HEK293 (cell line): Measurements from ENCODE around the gene PFDN5.

Experiments used
- CTCF ChIA-PET: fragments of 350-600 bp; formaldehyde crosslinking; extraction: SDS; loops from one replicate; lab custom pipeline; 2021; ENCODE audit warnings: antibody characterized with exemption; lab: Yijun Ruan, JAX
- POLR2A ChIA-PET: fragments of 300-600 bp; formaldehyde crosslinking; extraction: SDS; loops from one replicate; lab custom pipeline; 2020; ENCODE audit warnings: antibody characterized with exemption, inconsistent platforms; lab: Yijun Ruan, JAX
- H3K27ac ChIP-seq: fragments of 200-500 bp; sonication (Bioruptor generic); 2 replicates; pipeline ENCODE4 v1.5.1; 2014; ENCODE audit warnings: low read depth, low read length, control low read depth, inconsistent platforms; ENCODE audit errors: extremely low read depth
- H3K36me3 ChIP-seq, 2 experiments: fragments of 200-500 bp in 1 of 2; sonication (Bioruptor generic) in 1 of 2; 1 replicate in 1 of 2; 2 replicates in 1 of 2; pipeline ENCODE4 v1.5.1; 2014 to 2017; ENCODE audit warnings: inconsistent platforms in 2 of 2, low read length in 2 of 2; ENCODE audit not compliant: control insufficient read depth in 2 of 2, insufficient read depth in 1 of 2
- H3K4me1 ChIP-seq: fragments of 200-500 bp; sonication (Bioruptor generic); 2 replicates; pipeline ENCODE4 v1.5.1; 2014; ENCODE audit warnings: mild to moderate bottlenecking, low read length, inconsistent platforms; ENCODE audit not compliant: control insufficient read depth, insufficient read depth
- H3K4me3 ChIP-seq: 2 replicates; pipeline ENCODE4 v1.5.1; 2011; ENCODE audit warnings: low read depth, mild to moderate bottlenecking, control low read depth, low read length, moderate library complexity
- H3K9me3 ChIP-seq: fragments of 200-500 bp; sonication (Bioruptor generic); 2 replicates; pipeline ENCODE4 v1.5.1; 2014; ENCODE audit warnings: low read depth, low read length, inconsistent platforms; ENCODE audit not compliant: control insufficient read depth, insufficient read depth
- EGR2 ChIP-seq: fragments of 450-650 bp; formaldehyde crosslinking; IDR thresholded peaks from 2 replicates; pipeline ENCODE4 v1.5.1; 2016; ENCODE audit warnings: low read depth, missing biosample characterization, missing genetic modification characterization
- GLI2 ChIP-seq: fragments of 450-650 bp; formaldehyde crosslinking; IDR thresholded peaks from 2 replicates; pipeline ENCODE4; 2017; ENCODE audit warnings: missing biosample characterization, missing genetic modification characterization, low read depth, borderline replicate concordance
- GLI4 ChIP-seq: fragments of 450-650 bp; formaldehyde crosslinking; IDR thresholded peaks from 2 replicates; pipeline ENCODE4 v1.5.1; 2016; ENCODE audit warnings: missing biosample characterization, missing genetic modification characterization
- KLF1 ChIP-seq: fragments of 450-650 bp; formaldehyde crosslinking; IDR thresholded peaks from 2 replicates; pipeline ENCODE4 v1.5.1; 2016; ENCODE audit warnings: missing biosample characterization, missing genetic modification characterization
- KLF7 ChIP-seq: fragments of 450-650 bp; formaldehyde crosslinking; IDR thresholded peaks from 2 replicates; pipeline ENCODE4 v1.5.1; 2016; ENCODE audit warnings: missing biosample characterization, missing genetic modification characterization, borderline replicate concordance
- MZF1 ChIP-seq: fragments of 450-650 bp; formaldehyde crosslinking; IDR thresholded peaks from 2 replicates; pipeline ENCODE4 v1.5.1; 2017; ENCODE audit warnings: missing biosample characterization, missing genetic modification characterization, borderline replicate concordance
- PRDM1 ChIP-seq: fragments of 450-650 bp; formaldehyde crosslinking; IDR thresholded peaks from 2 replicates; pipeline ENCODE4; 2016; ENCODE audit warnings: missing biosample characterization, missing genetic modification characterization
- ZNF133 ChIP-seq: fragments of 450-650 bp; formaldehyde crosslinking; IDR thresholded peaks from 2 replicates; pipeline ENCODE4 v1.5.1; 2016; ENCODE audit warnings: missing biosample characterization, missing genetic modification characterization
- ZNF146 ChIP-seq: fragments of 450-650 bp; formaldehyde crosslinking; IDR thresholded peaks from 2 replicates; pipeline ENCODE4 v1.5.1; 2016; ENCODE audit warnings: missing biosample characterization, missing genetic modification characterization
- ZNF311 ChIP-seq: fragments of 450-650 bp; formaldehyde crosslinking; IDR thresholded peaks from 2 replicates; pipeline ENCODE4 v1.5.1; 2017; ENCODE audit warnings: missing biosample characterization, missing genetic modification characterization, borderline replicate concordance
- ZNF501 ChIP-seq: fragments of 450-650 bp; formaldehyde crosslinking; IDR thresholded peaks from 2 replicates; pipeline ENCODE4 v1.5.1; 2016; ENCODE audit warnings: missing biosample characterization, missing genetic modification characterization
- ZNF514 ChIP-seq: fragments of 450-650 bp; formaldehyde crosslinking; IDR thresholded peaks from 2 replicates; pipeline ENCODE4 v1.5.1; 2016; ENCODE audit warnings: missing biosample characterization, missing genetic modification characterization
- ZNF549 ChIP-seq: fragments of 450-650 bp; IDR thresholded peaks from 2 replicates; pipeline ENCODE4 v1.5.1; 2018; ENCODE audit warnings: missing biosample characterization, missing genetic modification characterization, mild to moderate bottlenecking, inconsistent platforms, moderate library complexity
- ZNF596 ChIP-seq: fragments of 450-650 bp; IDR thresholded peaks from 2 replicates; pipeline ENCODE4 v1.5.0; 2018; ENCODE audit warnings: missing biosample characterization, mild to moderate bottlenecking, missing genetic modification characterization, moderate library complexity
- ZNF600 ChIP-seq: fragments of 450-650 bp; formaldehyde crosslinking; IDR thresholded peaks from 2 replicates; pipeline ENCODE4 v1.5.1; 2016; ENCODE audit warnings: missing biosample characterization, missing genetic modification characterization
- ZNF626 ChIP-seq: fragments of 450-650 bp; sonication (Bioruptor Pico); formaldehyde crosslinking; IDR thresholded peaks from 2 replicates; pipeline ENCODE4 v1.5.1; 2018; ENCODE audit warnings: missing biosample characterization, missing genetic modification characterization, inconsistent platforms
- ZNF660 ChIP-seq: fragments of 450-650 bp; IDR thresholded peaks from 2 replicates; pipeline ENCODE4 v1.5.1; 2018; ENCODE audit warnings: missing biosample characterization, mild to moderate bottlenecking, missing genetic modification characterization
- ZNF701 ChIP-seq: fragments of 450-650 bp; formaldehyde crosslinking; IDR thresholded peaks from 2 replicates; pipeline ENCODE4 v1.5.1; 2016; ENCODE audit warnings: missing biosample characterization, missing genetic modification characterization
- TF ChIP-seq, protein P1 (sequence below): fragments of 450-650 bp; formaldehyde crosslinking; IDR thresholded peaks from 2 replicates; pipeline ENCODE4 v1.5.1; 2016; ENCODE audit warnings: missing biosample characterization, missing genetic modification characterization
- TF ChIP-seq, protein P2 (sequence below): fragments of 450-650 bp; formaldehyde crosslinking; IDR thresholded peaks from 2 replicates; pipeline ENCODE4 v1.5.1; 2016; ENCODE audit warnings: missing biosample characterization, missing genetic modification characterization
- TF ChIP-seq, protein P3 (sequence below): fragments of 450-650 bp; formaldehyde crosslinking; IDR thresholded peaks from 2 replicates; pipeline ENCODE4 v1.5.1; 2016; ENCODE audit warnings: missing biosample characterization, missing genetic modification characterization

The PFDN5 gene

DNA sequence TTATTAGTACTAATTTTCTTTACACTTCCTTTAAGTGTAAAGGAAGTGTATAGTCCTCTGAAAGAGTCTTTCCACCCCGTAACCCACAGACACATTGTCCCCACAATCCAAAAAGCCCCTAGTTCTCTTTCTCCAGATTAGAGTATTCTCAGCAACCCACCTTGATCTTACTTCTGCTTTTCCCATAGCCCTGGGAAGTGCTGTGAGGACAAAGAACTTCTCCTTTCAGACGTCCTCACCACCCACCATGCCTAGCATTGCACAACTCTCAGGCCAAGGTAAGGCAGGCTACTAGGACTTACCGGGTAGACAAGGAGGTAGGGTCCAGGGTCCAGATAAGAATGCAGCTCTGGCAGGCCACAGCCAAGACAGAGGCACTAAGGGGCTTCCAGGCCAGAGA is 18.7 kb downstream of the PFDN5 start (continued):
- TF ChIP-seq ZNF596 (no peak), ZNF133 (tag by site-specific recombination) (no peak), GLI2 (tag by site-specific recombination) (no peak), KLF1 (tag by site-specific recombination) (no peak), ZNF514 (no peak)

DNA sequence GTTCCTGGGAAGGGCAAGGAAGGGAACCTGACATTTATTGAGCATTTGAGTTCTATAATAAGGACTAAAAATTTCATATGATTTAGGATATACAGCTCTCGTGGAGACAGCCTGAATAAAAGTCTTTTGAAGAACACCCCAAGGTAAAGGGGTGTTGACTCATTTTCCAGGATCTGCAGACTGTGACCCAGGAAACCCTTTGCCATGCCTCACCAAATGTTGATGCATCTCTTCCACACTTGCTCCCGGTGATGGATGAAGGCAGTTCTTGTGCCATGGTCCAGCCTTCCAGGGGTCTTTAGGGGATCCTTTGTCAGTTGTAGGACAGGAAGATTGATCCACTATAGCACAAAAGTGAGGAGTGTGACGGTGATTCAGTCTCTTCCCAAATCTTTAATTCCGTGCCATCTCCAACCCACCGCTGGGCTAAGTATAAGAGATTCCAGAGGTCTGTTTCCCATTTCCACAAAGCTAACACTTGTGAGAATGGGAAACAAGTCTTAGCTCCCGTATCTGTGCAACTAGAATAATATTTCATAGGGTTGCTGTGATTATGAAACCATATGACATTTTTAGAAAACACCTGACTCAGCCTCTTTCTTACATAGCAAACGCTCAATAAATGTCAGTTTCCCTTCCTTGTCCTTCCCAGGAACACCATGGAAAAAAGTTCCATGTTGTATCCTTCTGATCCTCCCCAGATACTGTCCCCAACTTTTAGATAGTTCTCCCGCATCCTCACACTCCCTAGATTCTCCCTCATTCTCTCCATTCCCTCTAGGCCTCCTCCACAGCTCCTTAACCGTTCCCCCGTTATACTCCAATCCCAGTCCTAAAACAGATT is 25.2 kb downstream of the PFDN5 start:
- ChIA-PET CTCF (interaction anchor here (0.5 to 12.7 kb wide), 54 partner anchors 8 to 410 kb away, joined by 3 to 156 read pairs (median 5); partner anchors contain the start of genes CSAD, ESPL1, MYG1 and NPFF), POLR2A (interaction anchor here (0.6 to 2.0 kb wide), 33 partner anchors 7 to 315 kb away, joined by 3 to 30 read pairs (median 5); partner anchors contain the start of genes CSAD, MYG1, PFDN5 and PRR13)
- H3K9me3 ChIP-seq: no peaks in the 10 kb centered on the region
- no peaks in the 10 kb centered on the region for H3K4me1 ChIP-seq
- H3K27ac ChIP-seq: peak overlapping the region; percentile 82; the same call in 1 of the 2 replicates
- peaks cover 16 to 31% of the 10 kb centered on the region in 2 experiments; a peak in 2 of 3 replicates for H3K36me3 ChIP-seq
- H3K4me3 ChIP-seq: peak overlapping the region; percentile 97
- peak; percentile 68; the same call in 1 of the 2 replicates for TF ChIP-seq KLF7 (tag by site-specific recombination)
- TF ChIP-seq PRDM1 (tag by site-specific recombination): peak; percentile 68
- TF ChIP-seq, protein P1, sequence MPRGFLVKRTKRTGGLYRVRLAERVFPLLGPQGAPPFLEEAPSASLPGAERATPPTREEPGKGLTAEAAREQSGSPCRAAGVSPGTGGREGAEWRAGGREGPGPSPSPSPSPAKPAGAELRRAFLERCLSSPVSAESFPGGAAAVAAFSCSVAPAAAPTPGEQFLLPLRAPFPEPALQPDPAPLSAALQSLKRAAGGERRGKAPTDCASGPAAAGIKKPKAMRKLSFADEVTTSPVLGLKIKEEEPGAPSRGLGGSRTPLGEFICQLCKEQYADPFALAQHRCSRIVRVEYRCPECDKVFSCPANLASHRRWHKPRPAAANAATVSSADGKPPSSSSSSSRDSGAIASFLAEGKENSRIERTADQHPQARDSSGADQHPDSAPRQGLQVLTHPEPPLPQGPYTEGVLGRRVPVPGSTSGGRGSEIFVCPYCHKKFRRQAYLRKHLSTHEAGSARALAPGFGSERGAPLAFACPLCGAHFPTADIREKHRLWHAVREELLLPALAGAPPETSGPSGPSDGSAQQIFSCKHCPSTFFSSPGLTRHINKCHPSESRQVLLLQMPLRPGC (tag by site-specific recombination): 0 out of 2 replicates have a peak, but pooled peaks have one; percentile 10
- TF ChIP-seq EGR2: no peak
- 0 out of 2 replicates have a peak, but pooled peaks have one; percentile 3 for TF ChIP-seq ZNF146 (tag by site-specific recombination)
- no peak for TF ChIP-seq ZNF501
- TF ChIP-seq ZNF660: peak; percentile 43

DNA sequence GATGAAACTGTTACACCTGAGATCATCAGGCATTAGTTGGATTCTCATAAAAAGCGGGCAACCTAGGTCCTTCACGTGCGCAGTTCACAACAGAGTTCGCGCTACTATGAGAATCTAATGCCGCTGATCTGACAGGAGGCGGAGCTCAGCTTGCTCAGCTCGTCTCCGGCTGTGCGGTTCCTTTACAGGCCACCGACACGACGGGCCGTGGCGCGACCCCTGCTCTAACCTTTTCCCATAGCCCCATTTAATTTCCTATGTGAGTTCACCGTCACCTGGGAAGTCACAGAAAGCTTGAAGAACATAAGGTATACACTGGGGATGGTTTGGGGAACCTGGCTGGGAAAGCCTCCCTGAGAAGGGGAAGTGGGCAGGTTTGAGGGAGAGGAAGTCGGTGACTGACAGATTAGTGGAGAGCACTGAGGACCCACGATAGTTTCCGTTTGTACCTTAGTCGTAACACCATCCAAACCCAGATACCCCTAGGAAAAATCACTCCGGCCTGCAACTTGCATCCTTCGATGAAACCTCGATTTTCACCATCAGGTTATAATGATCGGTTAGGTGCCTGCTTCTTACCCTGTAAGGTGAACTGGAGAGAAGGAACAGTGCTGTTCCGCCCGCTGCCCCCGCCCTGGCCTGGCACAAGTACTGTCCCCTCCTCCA is 28.9 kb downstream of the PFDN5 start:
- ChIA-PET CTCF (interaction anchor here (0.6 to 12.7 kb wide), 13 partner anchors 19 to 912 kb away, joined by 3 to 156 read pairs (median 6); partner anchors contain the start of genes NPFF and TARBP2), POLR2A (interaction anchor here (1.0 to 3.0 kb wide), 14 partner anchors 11 to 245 kb away, joined by 3 to 16 read pairs (median 4); partner anchors contain the start of genes MAP3K12, PFDN5, SPRYD3 and TARBP2)
- H3K4me3 ChIP-seq: peak overlapping the region; percentile 54
- no peaks in the 10 kb centered on the region for H3K4me1 ChIP-seq
- no peaks in the 10 kb centered on the region for H3K9me3 ChIP-seq
- H3K36me3 ChIP-seq: peaks cover 3 to 7% of the 10 kb centered on the region in 2 experiments; a peak in 2 of 3 replicates
- peak overlapping the region; percentile 86; the same call in 1 of the 2 replicates for H3K27ac ChIP-seq
- TF ChIP-seq KLF7 (tag by site-specific recombination) (no peak), ZNF626 (no peak), ZNF701 (tag by site-specific recombination) (no peak), GLI4 (tag by site-specific recombination) (no peak), ZNF549 (no peak), MZF1 (no peak), ZNF311 (tag by site-specific recombination) (no peak), ZNF600 (tag by site-specific recombination) (no peak)
- TF ChIP-seq, protein P2, sequence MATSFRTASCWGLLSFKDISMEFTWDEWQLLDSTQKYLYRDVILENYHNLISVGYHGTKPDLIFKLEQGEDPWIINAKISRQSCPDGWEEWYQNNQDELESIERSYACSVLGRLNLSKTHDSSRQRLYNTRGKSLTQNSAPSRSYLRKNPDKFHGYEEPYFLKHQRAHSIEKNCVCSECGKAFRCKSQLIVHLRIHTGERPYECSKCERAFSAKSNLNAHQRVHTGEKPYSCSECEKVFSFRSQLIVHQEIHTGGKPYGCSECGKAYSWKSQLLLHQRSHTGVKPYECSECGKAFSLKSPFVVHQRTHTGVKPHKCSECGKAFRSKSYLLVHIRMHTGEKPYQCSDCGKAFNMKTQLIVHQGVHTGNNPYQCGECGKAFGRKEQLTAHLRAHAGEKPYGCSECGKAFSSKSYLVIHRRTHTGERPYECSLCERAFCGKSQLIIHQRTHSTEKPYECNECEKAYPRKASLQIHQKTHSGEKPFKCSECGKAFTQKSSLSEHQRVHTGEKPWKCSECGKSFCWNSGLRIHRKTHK (tag by site-specific recombination): no peak
- TF ChIP-seq, protein P3, sequence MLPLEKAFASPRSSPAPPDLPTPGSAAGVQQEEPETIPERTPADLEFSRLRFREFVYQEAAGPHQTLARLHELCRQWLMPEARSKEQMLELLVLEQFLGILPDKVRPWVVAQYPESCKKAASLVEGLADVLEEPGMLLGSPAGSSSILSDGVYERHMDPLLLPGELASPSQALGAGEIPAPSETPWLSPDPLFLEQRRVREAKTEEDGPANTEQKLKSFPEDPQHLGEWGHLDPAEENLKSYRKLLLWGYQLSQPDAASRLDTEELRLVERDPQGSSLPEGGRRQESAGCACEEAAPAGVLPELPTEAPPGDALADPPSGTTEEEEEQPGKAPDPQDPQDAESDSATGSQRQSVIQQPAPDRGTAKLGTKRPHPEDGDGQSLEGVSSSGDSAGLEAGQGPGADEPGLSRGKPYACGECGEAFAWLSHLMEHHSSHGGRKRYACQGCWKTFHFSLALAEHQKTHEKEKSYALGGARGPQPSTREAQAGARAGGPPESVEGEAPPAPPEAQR (tag by site-specific recombination): 0 out of 2 replicates have a peak, but pooled peaks have one; percentile 41
